Fibroblast of skin of abdomen (primary cell): Measurements from ENCODE around the gene RAB26. TPM values are rescaled to one million over a fixed set of nuclear protein-coding genes. Genes with fewer than 3 reads are reported as not detected.
"Not testable (repeated sequence)": the region's sequence is repeated elsewhere in the genome, so short reads cannot be mapped to it uniquely, and the experiment has no call there.

ENCODE experiments used
- DNase-seq: peaks from one replicate; pipeline ENCODE4 v3.0.0-alpha.2; 2013
- polyA plus RNA-seq, 2 experiments: library from polyadenylated mRNA; unstranded; fragments of 120-200 nt; gene quantifications; one replicate each; pipeline ENCODE4 v1.2.1, GENCODE V29; 2013; ENCODE audit not compliant: insufficient read length in 2 of 2

RAB26 gene, protein sequence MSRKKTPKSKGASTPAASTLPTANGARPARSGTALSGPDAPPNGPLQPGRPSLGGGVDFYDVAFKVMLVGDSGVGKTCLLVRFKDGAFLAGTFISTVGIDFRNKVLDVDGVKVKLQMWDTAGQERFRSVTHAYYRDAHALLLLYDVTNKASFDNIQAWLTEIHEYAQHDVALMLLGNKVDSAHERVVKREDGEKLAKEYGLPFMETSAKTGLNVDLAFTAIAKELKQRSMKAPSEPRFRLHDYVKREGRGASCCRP
- 0.50 TPM for polyA plus RNA-seq (2013, experiment 1 of 2; ENCODE audit: insufficient read length)
- 1.0 TPM for polyA plus RNA-seq (2013, experiment 2 of 2; ENCODE audit: insufficient read length)

DNA sequence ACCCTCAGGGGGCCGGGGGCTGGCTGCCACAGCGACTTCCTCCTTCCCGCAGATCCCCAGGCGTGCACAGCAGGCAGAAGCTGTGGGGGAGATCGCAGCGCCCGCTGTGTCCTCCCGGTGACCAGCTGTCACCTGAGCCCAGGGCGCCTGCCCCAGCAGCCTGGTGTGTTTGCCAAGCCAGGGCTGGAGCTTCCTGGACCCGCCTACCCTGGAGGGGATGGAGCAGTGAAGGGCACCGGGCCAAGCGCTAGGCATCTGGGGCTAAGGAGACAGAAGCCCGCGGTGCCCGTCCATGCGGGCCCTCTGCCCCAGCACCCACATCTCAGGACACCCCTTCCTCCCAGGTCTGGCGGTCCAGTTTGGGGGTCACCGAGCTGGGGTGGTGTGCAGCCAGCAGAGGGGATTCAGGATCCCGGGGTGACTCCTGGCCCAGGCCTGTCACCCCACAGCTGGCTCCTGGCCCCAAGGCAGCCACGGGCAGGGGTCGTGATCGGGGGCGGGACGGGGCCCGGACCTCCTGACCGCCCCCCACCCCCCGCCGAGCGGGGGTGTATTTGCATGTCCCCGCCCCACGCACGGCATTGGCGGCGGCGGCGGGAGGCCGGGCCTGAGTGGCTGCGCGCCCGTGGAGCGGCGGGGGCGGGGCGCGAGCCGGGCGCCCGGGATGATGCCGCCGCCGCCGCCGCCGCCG, at the start of gene RAB26:
RAB26 (plus strand) TSS at position 645 of the 691 bp plus-strand sequence. CDS start 159 bp downstream, outside the sequence.
- peak; percentile 47 for DNase-seq

DNA sequence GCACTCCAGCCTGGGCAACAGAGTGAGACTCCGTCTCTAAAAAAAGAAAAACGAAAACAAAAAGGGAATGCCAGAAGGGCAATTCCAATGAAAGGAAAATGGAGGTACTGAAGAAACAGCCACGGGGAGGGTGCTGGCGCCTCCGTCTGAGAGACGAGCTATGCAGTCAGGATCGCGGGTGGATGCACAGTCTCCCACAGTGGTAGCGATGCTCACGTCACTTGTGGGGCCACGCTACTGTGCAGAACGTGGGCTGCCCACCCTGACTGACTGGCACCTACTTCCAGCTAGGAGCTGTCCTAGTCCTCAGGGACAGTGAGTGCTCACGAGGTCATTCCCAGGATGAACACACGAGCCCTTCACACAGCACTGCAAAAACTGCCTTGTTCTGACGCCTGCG, 46.8 kb upstream of the RAB26 start:
- not testable (repeated sequence) for DNase-seq

DNA sequence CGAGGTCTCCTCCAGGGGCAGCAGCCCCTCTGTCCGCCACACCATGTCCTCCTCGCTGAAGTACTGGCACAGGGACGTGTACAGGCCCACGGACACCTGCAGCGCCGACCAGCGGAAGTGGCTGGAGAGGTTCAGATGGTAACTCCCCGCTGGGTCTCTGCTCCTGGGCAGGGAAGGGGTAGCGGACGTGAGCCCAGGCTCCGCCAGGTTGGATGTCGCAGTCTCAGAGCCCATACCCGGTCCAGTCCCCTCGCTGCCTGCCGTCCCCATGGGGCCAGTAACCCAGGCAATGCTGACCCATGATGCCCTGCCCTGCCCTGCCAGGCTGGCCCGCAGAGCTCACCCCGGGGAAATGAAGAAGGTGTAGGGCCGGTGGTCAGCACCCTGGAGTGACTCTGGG, 46.0 kb upstream of the RAB26 start:
- DNase-seq = no peak

DNA sequence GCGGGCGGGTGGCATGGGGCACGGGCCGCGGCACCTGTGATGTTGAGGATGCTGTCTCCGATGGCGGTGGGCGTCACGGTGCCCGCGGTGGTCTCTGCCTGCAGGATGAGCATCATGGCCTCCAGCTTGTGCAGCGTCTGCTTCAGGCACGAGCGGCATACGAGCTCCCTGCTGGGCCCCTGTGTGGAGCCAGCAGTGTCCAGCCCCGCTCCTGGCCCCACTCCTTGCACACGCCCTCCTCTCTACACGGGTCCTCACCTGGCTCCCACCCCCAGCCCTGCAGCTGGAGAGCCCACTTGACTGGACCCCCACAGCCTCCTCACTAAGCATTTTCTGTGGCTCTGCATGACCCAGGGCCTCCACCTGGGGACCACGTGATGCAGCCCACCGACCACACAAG, 44.0 kb upstream of the RAB26 start:
- DNase-seq = not testable (repeated sequence)

DNA sequence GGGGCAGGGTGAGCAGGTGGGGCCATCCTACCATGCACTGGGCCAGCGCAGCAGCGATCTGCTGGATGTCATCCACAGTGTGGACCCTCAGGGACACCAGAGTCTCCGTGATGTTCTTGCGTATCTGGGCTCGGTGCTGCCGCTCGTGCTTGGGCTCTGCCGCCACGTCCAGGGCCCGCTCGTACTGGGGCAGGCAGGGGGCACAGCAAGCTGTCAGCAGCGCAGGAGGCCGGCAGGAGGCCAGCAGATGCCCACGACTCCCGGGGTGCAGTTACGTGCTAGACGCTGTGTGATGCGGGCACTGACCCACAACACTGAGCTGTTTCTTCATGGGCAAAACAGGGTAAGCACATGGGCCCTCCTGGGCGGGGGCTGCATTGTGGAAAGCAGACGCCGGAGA, 43.1 kb upstream of the RAB26 start:
- not testable (repeated sequence) for DNase-seq

DNA sequence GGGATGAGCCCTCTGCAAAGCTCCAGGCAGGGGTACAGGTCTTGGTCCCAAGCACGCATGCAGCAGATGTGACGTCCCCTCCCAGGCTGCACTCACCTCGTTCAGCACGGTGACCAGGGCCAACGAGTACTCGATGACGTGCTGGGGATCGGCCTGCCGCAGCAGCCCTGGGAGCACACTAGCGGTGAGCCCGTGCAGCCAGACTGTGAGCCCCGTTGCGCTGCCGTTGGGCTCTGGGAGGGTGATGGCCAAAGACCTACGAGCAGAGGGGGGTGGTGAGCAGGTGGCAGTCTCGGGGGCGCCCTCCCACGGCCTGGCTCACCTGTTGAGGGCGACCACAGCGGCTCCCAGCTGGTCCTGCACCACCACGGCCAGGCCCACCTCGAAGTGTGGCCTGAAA, 42.7 kb upstream of the RAB26 start:
- DNase-seq = not testable (repeated sequence)

DNA sequence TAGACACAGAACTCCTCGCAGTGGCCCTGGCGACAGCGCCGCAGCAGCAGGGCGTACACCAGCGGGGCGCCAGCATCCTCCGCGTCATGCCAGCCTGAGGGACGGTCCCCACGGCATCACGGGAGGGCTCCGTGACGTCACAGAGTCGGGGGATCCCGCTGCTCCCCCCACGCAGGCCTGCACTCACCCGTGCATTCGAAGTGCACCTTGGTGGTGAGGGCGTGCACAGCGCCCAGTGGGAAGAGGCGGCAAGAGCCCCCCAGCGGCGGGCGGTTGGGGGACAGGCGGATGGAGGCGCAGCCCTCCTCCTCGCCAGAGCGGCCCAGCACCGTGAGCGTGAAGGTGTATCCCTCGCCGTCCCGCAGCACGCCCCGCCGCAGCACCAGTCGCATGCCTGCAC, 42.2 kb upstream of the RAB26 start:
- DNase-seq = not testable (repeated sequence)

DNA sequence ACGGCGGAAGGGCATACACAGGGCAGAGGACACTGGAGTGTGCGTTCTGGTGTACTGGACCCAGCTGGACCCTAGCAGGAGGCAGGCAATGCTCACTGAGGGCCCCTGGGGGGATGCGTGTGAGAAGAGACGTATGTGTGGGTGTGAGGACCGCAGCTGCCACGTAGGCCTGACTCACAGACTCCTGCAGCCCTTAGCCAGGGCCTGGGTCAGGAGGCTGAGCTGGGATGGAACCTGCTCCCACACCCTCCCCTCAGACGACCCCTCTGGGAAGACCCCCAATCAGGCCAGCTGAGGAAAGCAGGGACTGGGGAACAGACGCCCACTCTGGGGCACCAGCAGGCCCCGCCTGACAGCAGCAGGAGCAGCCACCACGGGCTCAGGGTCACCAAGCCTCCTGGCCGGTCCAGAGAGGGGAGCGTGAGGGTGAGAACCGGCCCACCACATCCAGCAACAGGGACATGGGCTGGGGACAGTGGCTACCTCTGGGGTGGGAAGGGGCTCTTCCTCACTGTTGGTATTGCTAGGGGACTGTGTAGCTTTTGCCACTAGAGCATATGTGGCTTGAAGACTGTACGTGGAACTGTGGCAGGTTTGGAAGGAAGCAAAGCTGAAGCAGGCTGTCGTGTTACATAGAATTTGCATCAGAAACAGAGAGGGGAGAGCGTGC, 41.2 kb upstream of the RAB26 start:
- DNase-seq = peak; percentile 43

DNA sequence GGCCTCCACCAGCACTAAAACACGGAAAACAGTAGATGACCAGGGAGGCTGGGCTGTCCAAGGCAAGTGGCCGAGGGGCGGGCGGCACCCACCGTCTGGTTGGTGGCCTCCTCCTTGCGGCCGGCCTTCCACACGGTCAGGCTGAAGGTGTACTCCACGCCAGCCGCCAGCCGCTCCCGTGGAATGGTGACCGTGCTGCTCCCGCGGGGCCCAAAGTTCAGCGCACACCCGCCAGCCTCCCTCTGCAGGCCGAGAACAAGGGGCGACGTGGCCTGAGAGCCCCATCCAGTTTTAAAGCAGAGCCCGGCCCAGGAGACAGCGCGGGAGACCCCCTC, 40.7 kb upstream of the RAB26 start:
- DNase-seq = not testable (repeated sequence)

DNA sequence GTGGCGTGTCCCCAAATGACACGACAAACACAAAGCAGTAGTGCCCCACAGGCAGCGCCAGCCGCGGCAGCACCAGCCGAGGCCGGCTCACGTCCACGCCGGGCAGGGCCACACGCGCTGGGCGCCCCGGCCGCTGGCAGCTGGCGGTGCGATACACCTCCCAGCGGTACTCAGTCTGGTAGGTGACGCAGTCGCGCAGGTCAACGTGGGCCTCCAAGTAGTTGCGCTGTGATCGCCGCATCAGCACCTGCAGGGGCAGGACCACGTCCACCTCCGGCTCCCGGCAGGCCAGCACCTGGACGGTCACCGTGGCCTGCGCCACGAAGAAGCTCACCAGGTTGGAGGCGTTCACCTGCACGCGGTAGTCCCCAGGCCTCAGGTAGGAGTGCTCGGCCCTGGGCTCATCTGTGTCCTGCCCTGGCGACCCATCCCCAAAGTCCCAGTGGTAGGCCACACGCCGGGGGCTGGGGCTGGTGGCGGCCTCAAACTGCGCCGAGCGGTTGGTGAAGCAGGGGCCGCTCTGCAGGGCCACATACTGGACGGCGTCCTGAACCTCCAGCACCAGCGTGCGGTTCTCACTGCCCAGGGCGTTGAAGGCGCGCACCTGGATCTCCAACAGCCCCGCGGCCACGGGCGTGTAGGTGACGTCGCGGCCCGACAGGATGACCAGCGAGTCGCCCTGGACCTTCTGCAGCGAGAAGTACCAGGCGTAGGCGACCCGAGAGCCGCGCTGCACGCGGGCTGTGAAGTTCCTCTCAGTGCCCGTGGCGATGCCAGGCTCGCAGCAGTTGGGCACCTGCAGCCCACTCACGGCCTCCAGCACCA, 39.8 kb upstream of the RAB26 start:
- DNase-seq = not testable (repeated sequence)

DNA sequence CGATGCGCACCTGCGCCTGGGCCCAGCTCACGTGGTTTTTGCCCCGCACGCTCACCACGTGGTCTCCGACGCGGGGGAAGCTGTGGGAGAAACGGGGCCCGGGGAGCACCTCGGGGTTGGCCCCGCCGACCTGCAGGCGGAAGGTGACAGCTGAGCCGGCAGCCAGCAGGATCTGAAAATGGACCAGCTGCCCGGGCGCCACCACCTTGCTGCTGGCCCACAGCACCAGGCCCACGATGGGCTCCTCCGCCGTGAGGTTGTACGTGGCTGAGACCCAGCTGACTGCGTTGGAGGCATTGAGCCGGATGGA, 39.2 kb upstream of the RAB26 start:
- DNase-seq = not testable (repeated sequence)

DNA sequence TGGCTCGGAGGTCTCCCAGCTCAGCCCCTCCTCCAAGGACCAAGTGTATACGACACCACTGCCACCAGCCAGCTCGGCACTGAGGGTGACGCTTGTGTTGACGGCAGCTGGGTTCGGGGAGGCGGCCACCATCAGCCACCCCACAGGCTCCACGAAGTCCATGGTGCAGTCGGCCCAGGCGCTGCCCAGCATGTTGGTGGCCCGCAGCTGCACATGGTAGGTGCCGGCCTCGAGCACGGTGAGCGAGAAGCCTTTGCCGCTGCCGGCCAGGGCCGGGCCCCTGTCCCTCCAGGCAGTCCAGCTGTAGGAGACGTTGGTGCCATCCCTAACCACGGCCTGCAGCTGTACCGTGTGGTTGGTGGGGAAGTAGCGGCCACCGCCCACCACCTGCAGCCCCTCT, 38.6 kb upstream of the RAB26 start:
- DNase-seq = not testable (repeated sequence)

DNA sequence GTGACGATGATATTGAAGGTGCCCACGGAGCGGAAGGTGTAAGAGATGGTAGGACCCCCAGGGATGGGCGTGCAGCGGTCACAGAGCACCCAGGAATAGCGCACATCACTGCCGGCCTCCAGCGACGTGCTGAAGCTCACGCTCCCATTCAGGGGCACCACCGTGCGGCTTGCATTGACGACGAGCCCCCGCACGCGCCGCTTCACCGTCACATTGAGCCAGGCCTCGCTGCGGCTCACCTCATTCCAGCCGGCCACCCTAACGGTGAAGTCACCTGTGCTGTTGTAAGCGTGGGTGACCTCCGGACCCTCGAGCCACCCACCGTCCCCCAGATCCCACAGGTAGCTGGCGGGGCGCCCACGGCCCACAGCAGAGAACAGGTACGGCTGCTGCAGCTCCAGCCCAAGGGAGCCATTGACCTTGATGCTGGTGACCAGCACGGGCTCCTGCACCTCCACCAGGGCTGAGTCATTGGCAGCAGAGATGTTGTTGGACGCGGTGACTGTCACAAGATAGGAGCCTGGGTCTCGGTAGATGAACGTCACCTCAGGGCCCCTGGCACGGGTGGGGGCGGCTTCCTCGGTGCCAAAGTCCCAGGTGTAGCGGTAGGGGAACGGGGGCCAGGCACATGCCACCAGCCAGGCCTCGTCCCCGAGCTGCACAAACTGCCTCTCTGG, 38.0 kb upstream of the RAB26 start:
- not testable (repeated sequence) for DNase-seq

DNA sequence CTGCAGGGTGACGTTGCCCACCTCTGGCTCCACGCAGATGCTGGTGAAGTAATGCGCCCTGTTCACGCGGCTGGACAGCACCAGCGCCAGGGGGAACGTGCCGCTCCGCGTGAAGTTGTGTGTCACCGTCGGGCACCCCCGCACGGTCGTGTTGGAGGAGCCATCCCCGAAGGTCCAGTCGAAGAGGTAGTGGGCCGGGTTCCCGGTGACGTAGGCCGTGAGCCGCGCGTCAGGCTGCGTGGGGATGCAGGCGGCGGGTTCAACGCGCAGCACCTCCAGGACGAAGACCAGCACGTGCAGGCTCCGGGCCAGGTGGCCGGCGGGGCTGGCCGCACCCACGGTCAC, 37.4 kb upstream of the RAB26 start:
- not testable (repeated sequence) for DNase-seq

DNA sequence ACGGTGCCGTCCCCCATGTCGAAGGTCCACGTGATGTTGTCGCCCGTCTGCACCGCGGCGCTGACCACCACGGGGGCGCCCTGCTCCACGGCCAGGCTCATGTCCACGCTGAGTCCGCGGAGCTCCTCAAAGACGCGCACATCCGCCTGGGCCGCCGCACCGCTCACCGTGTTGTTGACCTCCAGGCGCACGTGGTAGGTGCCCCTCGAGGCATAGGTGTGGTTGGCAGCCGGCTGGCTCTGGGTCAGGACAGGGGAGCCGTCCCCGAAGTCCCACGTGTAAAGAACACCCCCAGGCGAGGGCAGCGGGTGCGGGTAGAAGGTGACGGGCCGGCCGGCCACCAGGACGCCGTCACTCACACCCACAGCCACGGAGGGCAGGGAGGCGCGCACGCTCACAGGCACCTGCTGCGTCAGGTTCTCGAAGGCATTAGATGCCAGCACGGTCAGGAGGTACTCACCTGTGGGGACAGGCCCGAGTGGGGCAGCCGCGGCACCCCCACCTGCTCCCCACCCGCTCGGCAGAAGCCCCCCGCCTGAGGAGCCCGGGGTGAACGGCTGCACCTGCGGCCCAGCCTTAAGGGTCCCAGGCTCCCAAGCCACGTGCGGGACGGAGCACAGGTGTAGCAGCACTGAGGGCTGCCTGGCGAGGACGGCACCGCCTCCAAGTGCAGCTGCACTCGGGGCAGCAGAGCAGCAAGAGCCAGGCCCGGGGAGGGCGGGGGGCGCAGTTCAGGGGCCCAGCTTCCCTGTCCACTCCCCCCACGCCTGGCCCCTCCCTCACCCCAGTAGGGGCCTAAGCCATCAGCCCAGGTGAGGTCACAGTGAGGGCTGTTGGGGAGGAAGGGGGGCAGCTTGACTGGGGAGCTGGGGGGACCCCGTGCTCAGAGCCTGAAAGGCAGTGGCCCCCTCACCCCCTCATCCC, 36.8 kb upstream of the RAB26 start:
- not testable (repeated sequence) for DNase-seq

DNA sequence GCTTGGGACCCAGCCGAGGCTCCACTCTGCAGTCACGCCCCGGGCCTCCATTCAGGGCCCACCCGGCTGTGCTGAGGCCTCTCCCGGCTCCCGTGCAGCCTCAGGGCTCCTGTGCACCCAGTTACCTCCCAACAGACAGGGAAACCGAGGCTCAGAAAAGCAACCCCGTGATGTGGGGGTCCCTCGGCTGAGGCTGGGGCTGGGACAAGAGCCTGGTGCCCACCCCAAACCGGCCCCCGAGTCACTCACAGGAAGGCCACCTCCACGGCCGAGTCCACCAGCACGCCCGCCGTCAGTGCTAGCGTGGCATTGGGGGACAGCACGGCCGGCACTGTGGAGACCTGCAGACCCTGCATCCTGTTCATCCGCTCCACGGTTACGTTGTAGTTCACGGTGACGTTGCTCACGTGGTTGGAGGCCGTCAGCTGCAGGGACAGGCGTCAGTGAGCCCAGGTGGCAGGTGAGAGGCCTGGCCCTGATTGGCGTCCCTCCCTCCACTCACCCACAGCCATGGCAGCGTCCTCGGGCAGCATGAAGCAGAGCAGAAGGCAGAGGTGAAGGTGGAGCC, 35.8 kb upstream of the RAB26 start:
- not testable (repeated sequence) for DNase-seq

DNA sequence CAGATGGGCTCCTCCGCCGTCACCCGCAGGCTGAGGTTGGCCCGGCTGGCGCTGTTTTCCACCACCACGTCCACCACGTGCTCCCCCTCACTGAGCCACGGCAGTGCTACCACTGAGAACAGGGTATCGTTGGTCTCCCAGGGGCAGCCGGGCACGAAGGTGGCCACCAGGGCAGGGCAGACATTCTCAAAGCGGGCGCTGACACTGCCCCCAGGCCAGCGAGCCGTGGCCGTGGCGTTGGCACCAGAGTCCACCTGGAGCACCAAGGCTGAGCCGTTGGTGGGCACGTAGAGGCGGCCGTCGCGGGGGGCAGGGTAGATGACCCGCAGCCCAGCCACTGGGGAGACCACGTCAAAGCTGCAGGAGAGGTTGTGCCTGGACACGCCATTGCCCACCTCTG, 34.2 kb upstream of the RAB26 start:
- not testable (repeated sequence) for DNase-seq

DNA sequence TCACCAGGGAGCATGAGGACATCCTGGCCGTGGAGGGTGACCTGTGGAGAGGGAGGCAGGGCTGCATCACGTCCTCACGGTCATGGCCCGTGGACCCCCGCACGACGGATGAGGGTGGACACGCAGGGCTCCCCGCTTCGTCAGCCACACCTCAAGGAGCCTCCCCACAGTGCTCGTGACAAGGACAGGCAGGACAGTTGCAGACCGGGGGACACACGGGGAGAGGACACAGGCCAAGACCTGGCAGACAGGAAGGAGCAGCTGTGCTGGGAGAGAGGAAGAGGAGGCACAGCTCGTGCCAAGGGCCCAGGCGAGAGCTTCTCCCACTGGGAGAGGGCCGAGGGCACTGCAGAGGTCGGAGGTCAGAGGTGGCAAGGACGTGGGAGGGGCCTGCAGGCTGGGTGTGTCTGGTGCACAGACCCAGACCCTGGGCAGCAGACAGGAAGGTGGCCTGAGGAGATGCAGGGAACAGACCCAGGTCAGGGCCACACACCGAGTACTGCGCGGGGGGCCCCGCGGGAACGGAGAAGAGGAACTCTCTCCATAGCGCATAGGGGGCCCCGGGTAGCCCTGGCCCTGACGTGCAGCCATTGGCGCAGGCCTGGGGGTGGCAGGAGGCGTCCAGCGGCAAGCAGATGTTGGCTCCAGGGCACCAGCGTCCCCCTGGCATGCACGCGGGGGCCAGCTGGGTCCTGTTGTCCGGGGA, 33.4 kb upstream of the RAB26 start:
- not testable (repeated sequence) for DNase-seq

DNA sequence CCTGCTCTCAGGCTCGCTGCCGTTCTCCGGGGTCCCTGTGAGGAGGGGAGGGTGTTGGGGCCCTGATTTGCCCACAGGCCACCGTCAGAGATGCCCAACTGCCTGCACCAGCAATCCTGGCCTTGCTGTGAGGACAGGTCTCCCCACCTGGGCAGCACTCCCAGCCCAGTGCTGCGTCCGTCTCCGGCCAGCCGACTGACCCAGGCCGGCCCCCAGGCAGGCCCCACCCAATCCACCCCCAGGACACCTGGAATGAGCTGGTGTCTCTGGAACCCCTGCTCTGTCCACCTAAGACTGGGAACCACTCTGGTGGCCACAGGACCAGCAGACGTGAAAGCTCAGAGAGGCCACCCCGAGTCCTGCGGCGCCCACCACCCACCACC, 32.8 kb upstream of the RAB26 start:
- DNase-seq = no peak

DNA sequence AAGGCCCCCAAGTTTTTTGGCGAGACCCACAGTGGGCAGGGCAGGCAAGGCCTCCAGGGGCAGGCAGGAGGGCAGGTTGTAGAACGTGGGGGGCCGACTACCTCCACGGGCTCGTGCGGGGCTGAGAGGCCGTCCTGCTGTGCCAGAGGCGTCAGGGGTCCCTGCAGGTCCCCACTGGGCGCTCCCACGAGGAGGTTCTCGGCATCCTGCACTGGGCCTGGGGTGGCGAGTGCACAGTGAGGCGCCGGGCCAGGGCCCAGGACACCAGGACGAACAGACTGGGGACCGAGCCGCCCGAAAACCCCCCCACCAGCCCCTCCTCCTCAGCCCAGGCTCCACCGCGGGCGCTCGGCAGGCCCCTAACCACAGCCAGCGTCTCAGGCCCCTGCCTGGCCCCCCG, 32.0 kb upstream of the RAB26 start:
- not testable (repeated sequence) for DNase-seq
